ENCODE data around the gene THAP4. TPM values are rescaled to one million over a fixed set of nuclear protein-coding genes. Genes with fewer than 3 reads are reported as not detected.

Gene THAP4
- total and polyA plus RNA-seq, 2 of the 4 experiments (the other 2 are of a cell fraction): 33.9 to 55.1 TPM

DNA sequence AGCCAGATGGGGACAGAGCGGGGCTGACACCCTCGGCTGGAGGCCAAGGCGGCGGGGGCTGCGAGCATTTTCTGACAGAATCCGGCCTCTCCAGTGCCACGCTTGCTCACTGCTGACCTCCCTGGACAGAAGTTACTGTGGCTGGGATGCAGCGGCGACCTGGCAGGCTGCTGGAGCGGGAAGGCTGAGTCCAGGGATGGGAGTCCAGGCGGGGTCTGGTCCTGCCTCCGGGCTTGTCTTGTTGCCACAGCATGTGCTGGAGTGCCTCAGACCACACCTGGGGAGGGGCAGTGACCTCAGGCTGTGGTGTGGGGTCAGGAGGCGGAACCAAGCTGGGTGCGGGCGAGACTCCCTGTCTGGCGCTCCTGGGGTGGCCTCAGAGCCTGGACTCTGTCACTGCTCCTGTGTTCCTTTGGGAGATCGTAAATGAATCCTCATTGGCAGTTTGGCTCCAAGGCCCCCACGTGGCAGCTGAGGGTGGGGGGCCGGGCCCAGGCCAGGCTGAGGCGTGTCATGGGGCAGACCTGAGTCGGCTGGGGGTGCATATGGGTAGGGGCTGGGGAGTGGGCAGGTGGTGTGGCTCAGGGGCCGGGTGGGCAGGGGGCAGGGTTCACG, 72.9 kb downstream of the THAP4 start:
- no peak overlapping the region for H3K23ac ChIP-seq (ENCODE audit: low read depth, low read length)
- no peaks in the 10 kb centered on the region for H3K27me3 ChIP-seq (ENCODE audit: control insufficient read depth, insufficient read depth, low read length)
- no peak overlapping the region for H2AK5ac ChIP-seq (ENCODE audit: low read depth, low read length)
- no peak overlapping the region for H3K4me2 ChIP-seq (ENCODE audit: low read depth, low read length)
- H3K56ac ChIP-seq (ENCODE audit: extremely low read depth, insufficient read depth, low read length): no peak overlapping the region
- ChIA-PET POLR2A (ENCODE audit: unreplicated experiment) (interaction anchor here (0.5 kb wide), 1 partner anchor 40 kb away, joined by 3 read pairs; no protein-coding TSS in a partner anchor), CTCF (no interaction called here)
- H2BK120ac ChIP-seq (ENCODE audit: low read depth, low read length): no peak overlapping the region
- H2AFZ ChIP-seq (replicated peaks; ENCODE audit: low read length, poor library complexity): no peak overlapping the region
- in situ Hi-C loops (cut with MboI; ENCODE audit: low sequenced_read_pairs): no loop called here
- no TSS peak for BruUV-seq (replicated peaks)
- H2AK9ac ChIP-seq (replicated peaks; ENCODE audit: low read depth, low read length, poor library complexity): no peak overlapping the region
- no peak overlapping the region for H3K4me3 ChIP-seq (ENCODE audit: insufficient read depth, low read depth, low read length)
- H3K4me1 ChIP-seq (ENCODE audit: control insufficient read depth, insufficient read depth, low read length): peaks cover 16% of the 10 kb centered on the region
- H3K27ac ChIP-seq (ENCODE audit: insufficient read depth, low read length): no peak overlapping the region
- no peak overlapping the region for H4K91ac ChIP-seq (ENCODE audit: insufficient read depth, low read depth, low read length)
- no peak overlapping the region for H3K4ac ChIP-seq (ENCODE audit: low read depth, low read length)
- intact Hi-C loops (cut with micrococcal nuclease): no loop called here
- peaks cover 12 to 54% of the 10 kb centered on the region in 2 experiments for H3K79me1 ChIP-seq (ENCODE audit: low read depth in 1 of 2, low read length in 2 of 2)
- dilution Hi-C loops (cut with HindIII; ENCODE audit: low sequenced_read_pairs, unreplicated experiment): no loop called here
- no peaks in the 10 kb centered on the region for H3K9me3 ChIP-seq (ENCODE audit: control insufficient read depth, insufficient read depth, low read length)
- TF ChIP-seq, protein P1, sequence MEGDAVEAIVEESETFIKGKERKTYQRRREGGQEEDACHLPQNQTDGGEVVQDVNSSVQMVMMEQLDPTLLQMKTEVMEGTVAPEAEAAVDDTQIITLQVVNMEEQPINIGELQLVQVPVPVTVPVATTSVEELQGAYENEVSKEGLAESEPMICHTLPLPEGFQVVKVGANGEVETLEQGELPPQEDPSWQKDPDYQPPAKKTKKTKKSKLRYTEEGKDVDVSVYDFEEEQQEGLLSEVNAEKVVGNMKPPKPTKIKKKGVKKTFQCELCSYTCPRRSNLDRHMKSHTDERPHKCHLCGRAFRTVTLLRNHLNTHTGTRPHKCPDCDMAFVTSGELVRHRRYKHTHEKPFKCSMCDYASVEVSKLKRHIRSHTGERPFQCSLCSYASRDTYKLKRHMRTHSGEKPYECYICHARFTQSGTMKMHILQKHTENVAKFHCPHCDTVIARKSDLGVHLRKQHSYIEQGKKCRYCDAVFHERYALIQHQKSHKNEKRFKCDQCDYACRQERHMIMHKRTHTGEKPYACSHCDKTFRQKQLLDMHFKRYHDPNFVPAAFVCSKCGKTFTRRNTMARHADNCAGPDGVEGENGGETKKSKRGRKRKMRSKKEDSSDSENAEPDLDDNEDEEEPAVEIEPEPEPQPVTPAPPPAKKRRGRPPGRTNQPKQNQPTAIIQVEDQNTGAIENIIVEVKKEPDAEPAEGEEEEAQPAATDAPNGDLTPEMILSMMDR (conservative IDR thresholded peaks at IDR 0.05; ENCODE audit: low read depth, low read length): no peak
- TF ChIP-seq RAD21 (IDR thresholded peaks at IDR 0.05; ENCODE audit: low read length) (no peak), RCOR1 (IDR thresholded peaks at IDR 0.05; ENCODE audit: insufficient replicate concordance, low read length) (no peak), NFE2L2 (IDR thresholded peaks at IDR 0.05; ENCODE audit: low read depth, low read length) (no peak), MAFK (IDR thresholded peaks at IDR 0.05; ENCODE audit: low read depth, low read length) (no peak), CHD1 (IDR thresholded peaks at IDR 0.05; ENCODE audit: low read depth, low read length) (no peak), RFX5 (IDR thresholded peaks at IDR 0.05; ENCODE audit: low read depth, low read length) (no peak), POLR2A (IDR thresholded peaks at IDR 0.05; ENCODE audit: low read depth, low read length) (no peak), MAZ (IDR thresholded peaks at IDR 0.05; ENCODE audit: borderline replicate concordance, low read depth, low read length) (no peak), CEBPB (IDR thresholded peaks at IDR 0.05; ENCODE audit: low read depth, low read length) (no peak), SMC3 (IDR thresholded peaks at IDR 0.05; ENCODE audit: low read depth, low read length) (no peak), BHLHE40 (IDR thresholded peaks at IDR 0.05; ENCODE audit: low read depth, low read length) (no peak), FOS (IDR thresholded peaks at IDR 0.05; ENCODE audit: low read depth, low read length) (no peak), MXI1 (IDR thresholded peaks at IDR 0.05; ENCODE audit: borderline replicate concordance, low read depth, low read length) (no peak)
- TF ChIP-seq, protein P2, sequence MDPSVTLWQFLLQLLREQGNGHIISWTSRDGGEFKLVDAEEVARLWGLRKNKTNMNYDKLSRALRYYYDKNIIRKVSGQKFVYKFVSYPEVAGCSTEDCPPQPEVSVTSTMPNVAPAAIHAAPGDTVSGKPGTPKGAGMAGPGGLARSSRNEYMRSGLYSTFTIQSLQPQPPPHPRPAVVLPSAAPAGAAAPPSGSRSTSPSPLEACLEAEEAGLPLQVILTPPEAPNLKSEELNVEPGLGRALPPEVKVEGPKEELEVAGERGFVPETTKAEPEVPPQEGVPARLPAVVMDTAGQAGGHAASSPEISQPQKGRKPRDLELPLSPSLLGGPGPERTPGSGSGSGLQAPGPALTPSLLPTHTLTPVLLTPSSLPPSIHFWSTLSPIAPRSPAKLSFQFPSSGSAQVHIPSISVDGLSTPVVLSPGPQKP (IDR thresholded peaks at IDR 0.05; ENCODE audit: borderline replicate concordance, low read depth, low read length): no peak
- TF ChIP-seq, protein P3, sequence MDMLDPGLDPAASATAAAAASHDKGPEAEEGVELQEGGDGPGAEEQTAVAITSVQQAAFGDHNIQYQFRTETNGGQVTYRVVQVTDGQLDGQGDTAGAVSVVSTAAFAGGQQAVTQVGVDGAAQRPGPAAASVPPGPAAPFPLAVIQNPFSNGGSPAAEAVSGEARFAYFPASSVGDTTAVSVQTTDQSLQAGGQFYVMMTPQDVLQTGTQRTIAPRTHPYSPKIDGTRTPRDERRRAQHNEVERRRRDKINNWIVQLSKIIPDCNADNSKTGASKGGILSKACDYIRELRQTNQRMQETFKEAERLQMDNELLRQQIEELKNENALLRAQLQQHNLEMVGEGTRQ (IDR thresholded peaks at IDR 0.05; ENCODE audit: low read depth, low read length): no peak
- peaks cover 15% of the 10 kb centered on the region for H3K9me1 ChIP-seq (ENCODE audit: insufficient read depth, low read length)
- 91% methylated on average over 8 of the region's 23 CpGs; no CpG with 5 or more reads in 1 of the 2 experiments for WGBS, 2 experiments (ENCODE audit: extremely low coverage in 2 of 2, insufficient read length in 1 of 2)
- ATAC-seq (ENCODE audit: low read depth): no peak
- no peak overlapping the region for H2BK5ac ChIP-seq (ENCODE audit: low read depth, low read length, poor library complexity, severe bottlenecking)
- H3K14ac ChIP-seq (replicated peaks; ENCODE audit: low read depth, low read length): no peak overlapping the region
- H3K36me3 ChIP-seq (ENCODE audit: control insufficient read depth, insufficient read depth, low read length): peaks cover 24% of the 10 kb centered on the region
- DNase-seq: no peak
- H3K18ac ChIP-seq (ENCODE audit: low read depth, low read length): no peak overlapping the region
- H4K8ac ChIP-seq (ENCODE audit: low read depth in 2 of 2, low read length in 2 of 2): no peak overlapping the region
- no peak overlapping the region for H2BK15ac ChIP-seq (ENCODE audit: low read depth, low read length)
- H4K5ac ChIP-seq (ENCODE audit: low read depth, low read length): no peak overlapping the region
- peaks cover 55% of the 10 kb centered on the region for H4K20me1 ChIP-seq (ENCODE audit: insufficient read depth, low read length)
- H2BK20ac ChIP-seq (ENCODE audit: low read depth, low read length): no peak overlapping the region
- H3K9ac ChIP-seq (ENCODE audit: low read depth, low read length): no peak overlapping the region
